ENCODE measurements around the gene NABP2. TPM values are rescaled to one million over a fixed set of nuclear protein-coding genes. Genes with fewer than 3 reads are reported as not detected.

NABP2 gene
- total and polyA plus RNA-seq, 2 donors (not counting 1 experiment from before 2014, with no cell fraction given) = 14.9 to 16.1 TPM

GRCh38 chr12:56253091-56253490 lies 28.9 kb downstream of the NABP2 start:
- TF ChIP-seq EZH2 (IDR thresholded peaks at IDR 0.05; ENCODE audit: borderline replicate concordance, insufficient read depth, low read depth, low read length, poor library complexity, severe bottlenecking) (no peak), CTCF (IDR thresholded peaks at IDR 0.05) (no peak)
- 96% methylated on average over 11 of the region's 11 CpGs for WGBS (ENCODE audit: insufficient coverage)
- intact Hi-C loops (cut with micrococcal nuclease) = no loop called here
- no peak for ATAC-seq (ENCODE audit: low read depth)
- Histone ChIP-seq H4K20me1 (ENCODE audit: control insufficient read depth, insufficient read depth, low read length, poor library complexity, severe bottlenecking) (peaks cover 21% of the 10 kb centered on the region), H2AFZ (ENCODE audit: insufficient read depth, low read depth, low read length, poor library complexity, severe bottlenecking) (no peak overlapping the region), H3K9me3 (ENCODE audit: control extremely low read depth in 1 of 3, control insufficient read depth in 2 of 3, insufficient read depth in 1 of 3, low read length in 2 of 3) (no peaks in the 10 kb centered on the region), H3K4me3 (ENCODE audit: control extremely low read depth in 1 of 5, extremely low read depth in 1 of 5, insufficient read depth in 1 of 5, low read depth in 2 of 5, low read length in 4 of 5) (no peak overlapping the region), H3K4me2 (replicated peaks; ENCODE audit: low read depth, low read length, poor library complexity, severe bottlenecking) (no peak overlapping the region), H3K79me2 (ENCODE audit: control insufficient read depth, insufficient read depth, low read length) (peaks cover 28% of the 10 kb centered on the region), H3K27ac (ENCODE audit: low read length in 2 of 2) (no peak overlapping the region), H3K27me3 (replicated peaks in 1 of 4; ENCODE audit: control extremely low read depth in 1 of 4, control insufficient read depth in 3 of 4, insufficient read depth in 4 of 4, low read length in 3 of 4) (no peaks in the 10 kb centered on the region), H3K9ac (ENCODE audit: low read length) (no peak overlapping the region), H3K36me3 (replicated peaks in 1 of 2; ENCODE audit: control extremely low read depth in 1 of 2, control insufficient read depth in 1 of 2, extremely low read depth in 1 of 2, insufficient read depth in 2 of 2, low read length in 1 of 2) (peaks cover 2 to 73% of the 10 kb centered on the region in 2 experiments), H3K4me1 (ENCODE audit: control insufficient read depth in 2 of 2, insufficient read depth in 2 of 2, low read length in 2 of 2) (peaks cover 12 to 14% of the 10 kb centered on the region in 2 donors)
- no peaks in the 10 kb centered on the region for H3K9me3 Mint-ChIP-seq (ENCODE audit: insufficient read depth)
- no peak overlapping the region for H3K4me3 Mint-ChIP-seq
- no peaks in the 10 kb centered on the region for H3K27me3 Mint-ChIP-seq
- ChIA-PET POLR2A (no interaction called here), CTCF (interaction anchor here (1.4 kb wide), 1 partner anchor 48 kb away, joined by 4 read pairs; no protein-coding TSS in a partner anchor)
- peaks cover 11% of the 10 kb centered on the region for H3K4me1 Mint-ChIP-seq
- no peak overlapping the region for H3K27ac Mint-ChIP-seq
- no peak for DNase-seq

- 94% methylated on average over 6 of the region's 7 CpGs for WGBS (ENCODE audit: insufficient coverage)
- no peaks in the 10 kb centered on the region for H3K27me3 Mint-ChIP-seq
- H3K27ac Mint-ChIP-seq = no peak overlapping the region
- Histone ChIP-seq H3K9me3 (ENCODE audit: control extremely low read depth in 1 of 3, control insufficient read depth in 2 of 3, insufficient read depth in 1 of 3, low read length in 2 of 3) (no peaks in the 10 kb centered on the region), H3K27me3 (replicated peaks in 1 of 4; ENCODE audit: control extremely low read depth in 1 of 4, control insufficient read depth in 3 of 4, insufficient read depth in 4 of 4, low read length in 3 of 4) (no peaks in the 10 kb centered on the region), H3K79me2 (ENCODE audit: control insufficient read depth, insufficient read depth, low read length) (peaks cover 36% of the 10 kb centered on the region), H3K4me1 (ENCODE audit: control insufficient read depth in 2 of 2, insufficient read depth in 2 of 2, low read length in 2 of 2) (peaks cover 16 to 21% of the 10 kb centered on the region in 2 donors), H3K9ac (ENCODE audit: low read length) (no peak overlapping the region), H4K20me1 (ENCODE audit: control insufficient read depth, insufficient read depth, low read length, poor library complexity, severe bottlenecking) (peaks cover 21% of the 10 kb centered on the region), H3K36me3 (replicated peaks in 1 of 2; ENCODE audit: control extremely low read depth in 1 of 2, control insufficient read depth in 1 of 2, extremely low read depth in 1 of 2, insufficient read depth in 2 of 2, low read length in 1 of 2) (peaks cover 2 to 53% of the 10 kb centered on the region in 2 experiments), H3K4me3 (ENCODE audit: control extremely low read depth in 1 of 5, extremely low read depth in 1 of 5, insufficient read depth in 1 of 5, low read depth in 2 of 5, low read length in 4 of 5) (no peak overlapping the region), H2AFZ (ENCODE audit: insufficient read depth, low read depth, low read length, poor library complexity, severe bottlenecking) (no peak overlapping the region), H3K4me2 (replicated peaks; ENCODE audit: low read depth, low read length, poor library complexity, severe bottlenecking) (no peak overlapping the region), H3K27ac (ENCODE audit: low read length in 2 of 2) (no peak overlapping the region)
- TF ChIP-seq CTCF (IDR thresholded peaks at IDR 0.05) (no peak), EZH2 (IDR thresholded peaks at IDR 0.05; ENCODE audit: borderline replicate concordance, insufficient read depth, low read depth, low read length, poor library complexity, severe bottlenecking) (no peak)
- H3K4me3 Mint-ChIP-seq = peak overlapping the region; percentile 1
- DNase-seq (no peak), ATAC-seq (ENCODE audit: low read depth) (no peak)
- CTCF ChIA-PET = interaction anchor here (1.0 to 5.8 kb wide), 2 partner anchors 9 to 49 kb away, joined by 3 to 40 read pairs; no protein-coding TSS in a partner anchor
- no peaks in the 10 kb centered on the region for H3K9me3 Mint-ChIP-seq (ENCODE audit: insufficient read depth)
- intact Hi-C loops (cut with micrococcal nuclease) = loop anchor here (5.0 kb wide), 1 partner anchor 48 kb away; no protein-coding TSS in a partner anchor
- H3K4me1 Mint-ChIP-seq = peaks cover 18% of the 10 kb centered on the region
- POLR2A ChIA-PET = no interaction called here
Measured at GRCh38 chr12:56255671-56256070, 31.5 kb downstream of the NABP2 start.

Data from B cell (primary cell).